HepG2 (cell line): ENCODE results near the gene FBXO9. TPM values are rescaled to one million over a fixed set of nuclear protein-coding genes. Genes with fewer than 3 reads are reported as not detected.
A peak's percentile ranks its signal among the peaks of the same experiment; 100 is the strongest.

Experiments used
- CCDC6 ChIP-seq: sonication (generic); formaldehyde crosslinking; IDR thresholded peaks from 2 replicates; pipeline ENCODE4 v1.8.1; 2022; ENCODE audit warnings: mild to moderate bottlenecking, missing genetic modification reagents, moderate library complexity
- KDM4B ChIP-seq: sonication (generic); formaldehyde crosslinking; IDR thresholded peaks from 2 replicates; pipeline ENCODE4 v1.4.0; 2020; ENCODE audit warnings: missing genetic modification reagents
- NFYB ChIP-seq: sonication (generic); formaldehyde crosslinking; IDR thresholded peaks from 2 replicates; pipeline ENCODE4 v1.4.0; 2020; ENCODE audit warnings: missing genetic modification reagents
- NFYC ChIP-seq: IDR thresholded peaks from 2 replicates; pipeline ENCODE4 v1.6.1; 2016; ENCODE audit warnings: missing genetic modification reagents, missing compliant biosample characterization
- PREB ChIP-seq: sonication (generic); formaldehyde crosslinking; IDR thresholded peaks from 2 replicates; pipeline ENCODE4 v1.4.0; 2020; ENCODE audit warnings: missing genetic modification reagents
- RARA ChIP-seq: IDR thresholded peaks from 2 replicates; pipeline ENCODE4 v1.6.1; 2016; ENCODE audit warnings: missing genetic modification reagents, missing compliant biosample characterization
- SOX6 ChIP-seq, 2 experiments: fragments of 450-650 bp in 1 of 2; sonication (generic) in 1 of 2; formaldehyde crosslinking in 1 of 2; IDR thresholded peaks; 2 replicates each; pipeline versions ENCODE4 v1.4.0 to v1.6.1; 2017 to 2020; ENCODE audit warnings: antibody characterized with exemption in 1 of 2, mild to moderate bottlenecking in 1 of 2, missing genetic modification reagents in 1 of 2
- ZNF572 ChIP-seq: sonication (generic); formaldehyde crosslinking; IDR thresholded peaks from 2 replicates; pipeline ENCODE4 v1.5.1; 2020; ENCODE audit warnings: mild to moderate bottlenecking, missing genetic modification reagents
- ZNF652 ChIP-seq: IDR thresholded peaks from 2 replicates; pipeline ENCODE4 v1.6.1; 2016; ENCODE audit warnings: low read depth, borderline replicate concordance
- ZNF766 ChIP-seq: sonication (generic); formaldehyde crosslinking; IDR thresholded peaks from 2 replicates; pipeline ENCODE4 v1.5.0; 2020; ENCODE audit warnings: missing genetic modification reagents, borderline replicate concordance
- ZNF773 ChIP-seq: sonication (generic); formaldehyde crosslinking; IDR thresholded peaks from 2 replicates; pipeline ENCODE4 v1.4.0; 2020; ENCODE audit warnings: missing genetic modification reagents, borderline replicate concordance
- polyA plus RNA-seq, 8 experiments: library from polyadenylated mRNA; depleted of rRNA in 3 of 8; stranded (reverse) in 7 of 8; unstranded in 1 of 8; fragments of >200 nt; fragmentation: Illumina TruSeq in 4 of 8; extraction: Trizol in 4 of 8; gene quantifications; 2 replicates each; pipeline versions ENCODE4 v1.2.1 to v1.2.3, GENCODE V29; 2011 to 2016; ENCODE audit warnings: low read depth in 4 of 8, missing spikeins in 1 of 8, mixed read lengths in 1 of 8; ENCODE audit not compliant: insufficient read depth in 1 of 8
- total RNA-seq, 5 experiments: library from RNA; depleted of rRNA; stranded (reverse); fragments of >200 nt; fragmentation: Illumina TruSeq; extraction: Trizol; gene quantifications; 2 replicates each; pipeline ENCODE4 v1.2.3, GENCODE V29; 2016; ENCODE audit warnings: low read depth in 1 of 5
- TF ChIP-seq, protein P1 (sequence below): sonication (generic); formaldehyde crosslinking; conservative IDR thresholded peaks from 2 replicates; pipeline ENCODE4 v1.8.0; 2022; ENCODE audit warnings: mild to moderate bottlenecking, moderate library complexity, missing genetic modification reagents
- TF ChIP-seq, protein P2 (sequence below): sonication (generic); formaldehyde crosslinking; IDR thresholded peaks from 2 replicates; pipeline ENCODE4 v1.5.1; 2020; ENCODE audit warnings: mild to moderate bottlenecking, missing genetic modification reagents, moderate library complexity
- TF ChIP-seq, protein P3 (sequence below): sonication (generic); formaldehyde crosslinking; IDR thresholded peaks from 2 replicates; pipeline ENCODE4 v1.5.0; 2020; ENCODE audit warnings: missing genetic modification reagents
- TF ChIP-seq, protein P4 (sequence below), 2 experiments: fragments of 450-650 bp in 1 of 2; sonication (generic) in 1 of 2; formaldehyde crosslinking in 1 of 2; IDR thresholded peaks; 2 replicates each; pipeline versions ENCODE4 v1.6.1 to v1.8.0; 2016 to 2022; ENCODE audit warnings: antibody characterized with exemption in 1 of 2, mild to moderate bottlenecking in 1 of 2, missing genetic modification reagents in 1 of 2

FBXO9 gene
- total and polyA plus RNA-seq, 2 of the 13 experiments (the other 11 are each of a cell fraction or from before 2014, with no cell fraction given), result 64.3 to 98.4 TPM

- TF ChIP-seq ZNF572 (CRISPR knock-in tag) (no peak), SOX6 (IDR thresholded peaks at IDR 0.05) (no peak), SOX6 (CRISPR knock-in tag; IDR thresholded peaks at IDR 0.05) (peak; percentile 36; the same call in 1 of the 2 replicates), ZNF773 (no peak), NFYB (CRISPR knock-in tag) (no peak), KDM4B (CRISPR knock-in tag) (no peak), RARA (CRISPR knock-in tag) (peak; percentile 41), ZNF766 (CRISPR knock-in tag) (no peak), ZNF652 (CRISPR knock-in tag) (no peak), PREB (CRISPR knock-in tag) (no peak), NFYC (no peak), CCDC6 (CRISPR knock-in tag) (no peak)
- TF ChIP-seq, protein P1, sequence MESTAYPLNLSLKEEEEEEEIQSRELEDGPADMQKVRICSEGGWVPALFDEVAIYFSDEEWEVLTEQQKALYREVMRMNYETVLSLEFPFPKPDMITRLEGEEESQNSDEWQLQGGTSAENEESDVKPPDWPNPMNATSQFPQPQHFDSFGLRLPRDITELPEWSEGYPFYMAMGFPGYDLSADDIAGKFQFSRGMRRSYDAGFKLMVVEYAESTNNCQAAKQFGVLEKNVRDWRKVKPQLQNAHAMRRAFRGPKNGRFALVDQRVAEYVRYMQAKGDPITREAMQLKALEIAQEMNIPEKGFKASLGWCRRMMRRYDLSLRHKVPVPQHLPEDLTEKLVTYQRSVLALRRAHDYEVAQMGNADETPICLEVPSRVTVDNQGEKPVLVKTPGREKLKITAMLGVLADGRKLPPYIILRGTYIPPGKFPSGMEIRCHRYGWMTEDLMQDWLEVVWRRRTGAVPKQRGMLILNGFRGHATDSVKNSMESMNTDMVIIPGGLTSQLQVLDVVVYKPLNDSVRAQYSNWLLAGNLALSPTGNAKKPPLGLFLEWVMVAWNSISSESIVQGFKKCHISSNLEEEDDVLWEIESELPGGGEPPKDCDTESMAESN (CRISPR knock-in tag), result no peak
- TF ChIP-seq, protein P2, sequence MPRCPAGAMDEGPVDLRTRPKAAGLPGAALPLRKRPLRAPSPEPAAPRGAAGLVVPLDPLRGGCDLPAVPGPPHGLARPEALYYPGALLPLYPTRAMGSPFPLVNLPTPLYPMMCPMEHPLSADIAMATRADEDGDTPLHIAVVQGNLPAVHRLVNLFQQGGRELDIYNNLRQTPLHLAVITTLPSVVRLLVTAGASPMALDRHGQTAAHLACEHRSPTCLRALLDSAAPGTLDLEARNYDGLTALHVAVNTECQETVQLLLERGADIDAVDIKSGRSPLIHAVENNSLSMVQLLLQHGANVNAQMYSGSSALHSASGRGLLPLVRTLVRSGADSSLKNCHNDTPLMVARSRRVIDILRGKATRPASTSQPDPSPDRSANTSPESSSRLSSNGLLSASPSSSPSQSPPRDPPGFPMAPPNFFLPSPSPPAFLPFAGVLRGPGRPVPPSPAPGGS (CRISPR knock-in tag), result no peak
- TF ChIP-seq, protein P3, sequence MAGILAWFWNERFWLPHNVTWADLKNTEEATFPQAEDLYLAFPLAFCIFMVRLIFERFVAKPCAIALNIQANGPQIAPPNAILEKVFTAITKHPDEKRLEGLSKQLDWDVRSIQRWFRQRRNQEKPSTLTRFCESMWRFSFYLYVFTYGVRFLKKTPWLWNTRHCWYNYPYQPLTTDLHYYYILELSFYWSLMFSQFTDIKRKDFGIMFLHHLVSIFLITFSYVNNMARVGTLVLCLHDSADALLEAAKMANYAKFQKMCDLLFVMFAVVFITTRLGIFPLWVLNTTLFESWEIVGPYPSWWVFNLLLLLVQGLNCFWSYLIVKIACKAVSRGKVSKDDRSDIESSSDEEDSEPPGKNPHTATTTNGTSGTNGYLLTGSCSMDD (CRISPR knock-in tag), result no peak
- TF ChIP-seq, protein P4, sequence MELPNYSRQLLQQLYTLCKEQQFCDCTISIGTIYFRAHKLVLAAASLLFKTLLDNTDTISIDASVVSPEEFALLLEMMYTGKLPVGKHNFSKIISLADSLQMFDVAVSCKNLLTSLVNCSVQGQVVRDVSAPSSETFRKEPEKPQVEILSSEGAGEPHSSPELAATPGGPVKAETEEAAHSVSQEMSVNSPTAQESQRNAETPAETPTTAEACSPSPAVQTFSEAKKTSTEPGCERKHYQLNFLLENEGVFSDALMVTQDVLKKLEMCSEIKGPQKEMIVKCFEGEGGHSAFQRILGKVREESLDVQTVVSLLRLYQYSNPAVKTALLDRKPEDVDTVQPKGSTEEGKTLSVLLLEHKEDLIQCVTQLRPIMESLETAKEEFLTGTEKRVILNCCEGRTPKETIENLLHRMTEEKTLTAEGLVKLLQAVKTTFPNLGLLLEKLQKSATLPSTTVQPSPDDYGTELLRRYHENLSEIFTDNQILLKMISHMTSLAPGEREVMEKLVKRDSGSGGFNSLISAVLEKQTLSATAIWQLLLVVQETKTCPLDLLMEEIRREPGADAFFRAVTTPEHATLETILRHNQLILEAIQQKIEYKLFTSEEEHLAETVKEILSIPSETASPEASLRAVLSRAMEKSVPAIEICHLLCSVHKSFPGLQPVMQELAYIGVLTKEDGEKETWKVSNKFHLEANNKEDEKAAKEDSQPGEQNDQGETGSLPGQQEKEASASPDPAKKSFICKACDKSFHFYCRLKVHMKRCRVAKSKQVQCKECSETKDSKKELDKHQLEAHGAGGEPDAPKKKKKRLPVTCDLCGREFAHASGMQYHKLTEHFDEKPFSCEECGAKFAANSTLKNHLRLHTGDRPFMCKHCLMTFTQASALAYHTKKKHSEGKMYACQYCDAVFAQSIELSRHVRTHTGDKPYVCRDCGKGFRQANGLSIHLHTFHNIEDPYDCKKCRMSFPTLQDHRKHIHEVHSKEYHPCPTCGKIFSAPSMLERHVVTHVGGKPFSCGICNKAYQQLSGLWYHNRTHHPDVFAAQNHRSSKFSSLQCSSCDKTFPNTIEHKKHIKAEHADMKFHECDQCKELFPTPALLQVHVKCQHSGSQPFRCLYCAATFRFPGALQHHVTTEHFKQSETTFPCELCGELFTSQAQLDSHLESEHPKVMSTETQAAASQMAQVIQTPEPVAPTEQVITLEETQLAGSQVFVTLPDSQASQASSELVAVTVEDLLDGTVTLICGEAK (IDR thresholded peaks at IDR 0.05), result no peak
- TF ChIP-seq, protein P4 (CRISPR knock-in tag; IDR thresholded peaks at IDR 0.05), result no peak
These were observed 47.2 kb downstream of the FBXO9 start (continued) for GRCh38 chr6:53112404-53112803.
